GM18861 (cell line): ENCODE results near the gene MSMO1.
A peak's percentile ranks its signal among the peaks of the same experiment; 100 is the strongest.
"Not testable (repeated sequence)": the region's sequence is repeated elsewhere in the genome, so short reads cannot be mapped to it uniquely, and the experiment has no call there.

ENCODE experiments used
- ATAC-seq: cut with Tn5 transposase; IDR thresholded peaks from one replicate; pipeline ENCODE4 v1.9.1; 2021; ENCODE audit not compliant: unreplicated experiment

MSMO1 gene

GRCh38 chr4:165327211-165328100, at the start of gene MSMO1:
Gene MSMO1, plus strand, starts transcription at chr4:165327669. Its CDS starts 5,702 bp downstream, at chr4:165333371.
- peak; percentile 98 for ATAC-seq

GRCh38 chr4:165279531-165279930, 47.9 kb upstream of the MSMO1 start:
- ATAC-seq: not testable (repeated sequence)

DNA sequence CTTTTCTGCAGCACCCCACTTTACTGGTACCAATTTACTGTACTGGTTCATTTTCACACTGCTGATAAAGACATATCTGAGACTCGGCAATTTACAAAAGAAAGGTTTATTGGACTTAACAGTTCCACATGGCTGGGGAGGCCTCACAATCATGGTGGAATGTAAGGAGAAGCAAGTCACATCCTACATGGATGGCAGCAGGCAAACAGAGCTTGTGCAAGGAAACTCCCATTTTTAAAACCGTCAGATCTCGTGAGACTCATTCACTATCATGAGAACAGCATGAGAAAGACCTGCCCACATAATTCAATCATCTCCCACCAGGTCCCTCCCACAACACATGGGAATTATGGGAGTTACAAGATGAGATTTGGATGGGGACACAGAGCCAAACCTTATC, 42.8 kb upstream of the MSMO1 start:
- not testable (repeated sequence) for ATAC-seq

GRCh38 chr4:165286619-165287340, 40.7 kb upstream of the MSMO1 start:
- ATAC-seq: peak; percentile 75

- ATAC-seq: no peak
Observed at GRCh38 chr4:165288226-165288625, 39.2 kb upstream of the MSMO1 start.

DNA sequence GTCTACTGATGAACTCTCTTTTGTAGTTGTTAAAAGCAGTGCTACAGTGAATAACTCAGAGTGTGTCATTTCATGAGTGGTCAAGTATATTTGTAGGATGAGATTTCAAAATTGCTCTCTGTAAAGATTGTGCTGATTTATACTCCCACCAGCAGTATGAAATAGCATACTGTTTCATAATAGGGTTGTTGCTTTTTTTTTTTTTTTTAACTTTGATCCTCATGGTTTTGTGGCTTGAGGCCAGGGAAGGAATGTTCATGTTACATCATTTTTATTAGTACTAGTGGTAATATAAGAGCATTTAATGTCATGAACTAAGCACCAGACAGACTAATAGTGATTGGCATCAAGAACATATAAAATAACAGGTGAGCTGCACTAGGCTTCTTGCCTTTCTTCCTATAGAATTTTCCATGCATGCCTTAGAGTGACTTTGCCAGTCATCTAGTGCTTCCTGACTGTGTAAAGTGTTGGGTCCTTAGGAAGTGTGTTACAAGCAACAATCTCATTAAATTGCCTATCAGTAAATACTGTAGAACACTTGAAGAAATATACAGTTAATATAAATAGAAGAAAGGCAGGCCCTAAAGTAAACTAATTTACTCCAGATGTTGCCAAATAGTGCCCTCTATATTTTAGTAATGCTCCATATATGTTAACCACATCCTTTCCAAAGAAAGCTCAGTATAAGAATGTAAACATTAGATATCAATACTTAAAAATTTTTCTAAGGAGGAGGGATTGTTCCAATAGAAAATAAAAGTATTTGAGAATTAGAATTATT, 38.6 kb upstream of the MSMO1 start:
- ATAC-seq: no peak

- no peak for ATAC-seq
Observed at GRCh38 chr4:165289423-165289785, 38.1 kb upstream of the MSMO1 start.

DNA sequence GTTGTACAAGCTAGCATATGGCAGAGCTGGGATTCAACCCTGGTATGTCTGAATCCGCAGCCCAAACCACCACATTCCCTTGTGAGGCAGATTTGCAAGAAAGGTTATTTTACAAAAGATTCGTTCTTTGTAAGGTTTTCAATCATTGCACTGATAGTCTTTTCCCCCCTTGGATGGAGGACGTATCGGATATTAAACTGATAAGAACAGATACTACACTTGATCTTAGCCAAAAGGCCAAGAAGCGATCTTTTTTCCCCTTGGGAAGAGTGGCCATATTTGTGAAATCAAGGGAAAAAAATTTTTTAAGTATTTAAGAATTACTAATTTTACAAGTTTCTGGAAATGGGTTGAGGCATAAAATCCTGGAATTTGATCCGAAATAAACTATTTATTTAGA, 34.4 kb upstream of the MSMO1 start:
- ATAC-seq: no peak

DNA sequence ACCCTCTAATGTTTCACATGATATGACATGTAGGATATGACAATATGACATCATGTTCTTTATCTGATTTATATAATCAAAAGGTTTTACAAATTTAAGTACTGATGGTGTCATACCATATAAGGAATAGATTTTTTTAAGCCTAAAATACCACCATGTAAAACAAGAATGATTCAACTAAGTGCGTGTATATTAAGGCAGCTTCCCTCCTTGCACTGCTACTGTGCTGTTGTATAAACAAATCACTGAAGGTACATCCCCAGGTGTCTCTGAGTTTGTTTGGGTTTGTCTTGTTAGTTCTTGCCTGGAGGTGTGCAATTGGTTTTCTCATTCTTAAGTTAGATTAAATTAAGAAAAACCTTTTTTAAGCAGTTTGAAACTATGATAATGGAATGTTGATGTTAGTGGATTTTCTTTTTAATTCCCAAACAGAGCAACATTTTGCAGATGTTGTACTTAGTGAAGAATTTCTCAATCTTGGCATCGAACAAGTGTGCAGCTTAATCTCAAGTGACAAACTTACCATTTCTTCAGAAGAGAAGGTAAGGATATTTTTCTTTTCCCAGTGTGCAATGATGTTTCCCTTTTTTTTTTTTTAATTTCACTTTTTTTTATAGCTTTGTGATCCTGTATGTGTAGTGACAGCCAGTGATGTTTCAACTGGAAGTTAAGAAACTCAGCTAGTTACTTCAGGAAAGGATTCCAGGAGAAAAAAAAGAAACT, 33.4 kb upstream of the MSMO1 start:
- ATAC-seq: no peak

- ATAC-seq: peak; percentile 95
Observed at GRCh38 chr4:165294907-165295306, 32.6 kb upstream of the MSMO1 start.

DNA sequence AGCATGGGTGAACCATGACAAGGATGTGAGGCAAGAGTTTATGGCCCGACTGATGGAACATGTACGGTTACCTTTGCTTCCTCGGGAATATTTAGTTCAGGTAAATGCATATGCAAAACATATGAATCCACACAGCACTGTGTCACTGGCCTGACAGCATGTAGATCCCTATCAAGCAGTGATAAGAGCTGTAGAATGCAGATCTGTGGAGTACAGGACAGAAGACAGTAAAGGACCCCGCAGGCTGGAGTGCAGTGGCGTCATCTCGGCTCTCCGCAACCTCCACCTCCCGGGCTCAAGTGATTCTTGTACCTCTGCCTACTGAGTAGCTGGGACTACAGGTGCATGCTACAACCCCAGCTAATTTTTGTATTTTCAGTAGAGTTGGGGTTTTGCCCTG, 29.8 kb upstream of the MSMO1 start:
- no peak for ATAC-seq

GRCh38 chr4:165299399-165300060, 27.9 kb upstream of the MSMO1 start:
- ATAC-seq: no peak

DNA sequence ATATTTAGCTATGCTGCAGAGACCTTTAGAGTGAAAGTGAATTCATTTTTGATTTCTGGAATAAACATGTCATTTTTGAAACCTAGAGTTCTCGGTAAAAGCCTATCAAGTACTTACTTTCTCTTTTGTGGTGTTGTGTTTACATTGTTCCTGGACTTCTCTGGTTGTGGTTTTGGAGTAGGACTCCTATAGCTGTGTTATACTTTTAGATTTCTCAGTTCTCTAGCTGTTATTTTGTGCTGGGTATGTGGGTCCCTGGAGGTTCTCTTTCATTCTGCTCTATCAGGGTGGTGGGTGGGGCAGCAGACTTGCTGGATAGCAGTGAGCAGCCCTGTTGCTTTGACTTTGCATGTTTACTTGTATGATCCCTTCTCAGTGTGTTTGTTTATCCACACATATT, 25.6 kb upstream of the MSMO1 start:
- ATAC-seq: peak; percentile 69

GRCh38 chr4:165302658-165303057, 24.8 kb upstream of the MSMO1 start:
- ATAC-seq: no peak

DNA sequence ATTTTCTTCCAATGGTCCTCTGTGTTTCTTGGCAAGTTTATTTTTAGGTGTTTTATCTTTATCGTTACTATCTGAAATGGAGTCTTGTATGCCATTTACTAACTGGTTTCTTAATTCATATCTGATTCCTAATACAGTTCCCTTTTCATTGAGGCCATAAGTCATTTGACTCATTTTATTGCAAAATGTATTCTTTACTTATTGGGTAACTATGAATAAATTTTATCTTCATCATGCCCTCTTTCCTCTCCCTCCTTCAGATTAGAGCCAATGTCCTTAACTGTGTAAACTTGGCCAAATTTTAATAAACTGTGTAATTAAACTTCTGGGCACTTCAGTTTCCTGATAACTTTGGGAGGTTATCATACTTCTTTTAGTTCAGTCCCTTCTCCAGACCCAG, 19.3 kb upstream of the MSMO1 start:
- no peak for ATAC-seq

DNA sequence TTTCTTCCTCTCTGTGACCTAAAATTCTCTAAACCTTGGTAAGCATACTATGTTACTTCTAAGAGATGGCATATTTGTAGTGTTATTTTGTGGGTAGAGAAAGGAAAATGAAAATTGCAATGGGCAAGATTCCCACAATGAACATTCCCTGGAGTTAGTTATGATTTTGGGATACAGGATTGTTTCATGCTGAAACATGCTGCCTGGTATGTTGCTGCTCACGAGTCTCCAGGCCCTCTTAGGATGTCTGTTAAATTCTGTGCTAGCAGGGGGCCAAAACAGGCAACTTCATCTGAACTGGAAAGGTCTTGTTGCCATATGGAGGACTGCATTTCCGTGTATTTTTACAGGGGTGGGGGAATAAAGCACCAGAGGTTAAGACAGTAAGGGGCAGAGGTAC, 18.9 kb upstream of the MSMO1 start:
- no peak for ATAC-seq

DNA sequence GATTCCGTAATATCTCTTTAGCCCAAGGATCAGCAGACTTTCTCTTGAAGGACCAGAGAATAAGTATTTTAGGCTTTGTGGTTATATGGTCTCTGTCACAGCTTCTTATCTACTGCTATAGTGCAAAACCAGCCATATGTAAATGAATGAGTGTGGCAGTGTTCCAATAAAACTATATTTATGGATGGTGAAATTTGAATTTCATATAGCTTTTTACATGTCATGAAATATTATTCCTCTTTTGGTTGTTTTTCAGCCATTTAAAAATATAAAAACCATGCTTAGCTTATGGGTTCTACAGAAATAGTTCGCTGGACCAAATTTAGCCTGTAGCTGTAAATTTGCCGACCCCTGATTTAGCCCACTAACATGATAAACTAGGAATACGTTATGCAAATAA, 18.0 kb upstream of the MSMO1 start:
- no peak for ATAC-seq

DNA sequence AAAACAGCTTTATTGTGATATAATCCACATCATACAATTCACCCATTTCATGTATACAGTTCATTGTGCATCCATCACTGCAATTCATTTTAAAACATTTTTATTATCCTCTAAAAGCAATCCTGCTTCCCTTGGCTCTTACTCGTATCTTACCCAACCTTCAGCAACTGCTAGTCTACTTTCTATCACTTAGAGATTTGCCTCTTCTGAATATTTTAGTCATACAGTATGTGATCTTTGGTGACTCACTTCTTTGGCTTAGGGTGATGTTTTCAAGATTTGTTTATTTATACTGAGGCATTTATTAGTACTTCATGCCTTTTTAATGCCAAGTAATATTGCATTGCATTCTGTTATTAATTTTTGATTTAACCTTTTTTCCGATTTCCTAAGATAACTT, 15.0 kb upstream of the MSMO1 start:
- no peak for ATAC-seq

GRCh38 chr4:165319030-165319429, 8.4 kb upstream of the MSMO1 start:
- no peak for ATAC-seq

DNA sequence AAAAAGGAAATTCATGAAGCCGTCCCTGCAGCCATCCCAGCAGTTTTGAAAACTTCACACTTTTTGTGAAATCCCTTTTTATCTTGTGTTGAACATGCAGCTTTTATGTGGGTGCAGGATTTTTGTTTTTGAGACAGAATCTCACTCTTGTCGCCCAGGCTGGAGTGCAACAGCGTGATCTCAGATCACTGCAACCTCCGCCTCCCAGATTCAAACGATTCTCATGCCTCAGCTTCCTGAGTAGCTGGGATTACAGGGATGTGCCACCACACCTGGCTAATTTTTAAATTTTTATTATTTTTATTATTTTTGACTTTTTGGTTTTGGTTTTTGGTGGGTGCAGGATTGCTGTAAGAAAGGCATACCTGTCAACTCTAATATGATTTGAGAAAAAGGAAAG, 8.0 kb upstream of the MSMO1 start:
- ATAC-seq: no peak
